DMS114 treated with DMSO at 0.1 percent for 48 hours (cell line): ENCODE measurements around the gene CACNB2.

Experiments used
- DNase-seq: peaks from one replicate; lab custom pipeline; 2025; ENCODE audit not compliant: unreplicated experiment; lab: John Stamatoyannopoulos, UW

CACNB2 gene

DNA sequence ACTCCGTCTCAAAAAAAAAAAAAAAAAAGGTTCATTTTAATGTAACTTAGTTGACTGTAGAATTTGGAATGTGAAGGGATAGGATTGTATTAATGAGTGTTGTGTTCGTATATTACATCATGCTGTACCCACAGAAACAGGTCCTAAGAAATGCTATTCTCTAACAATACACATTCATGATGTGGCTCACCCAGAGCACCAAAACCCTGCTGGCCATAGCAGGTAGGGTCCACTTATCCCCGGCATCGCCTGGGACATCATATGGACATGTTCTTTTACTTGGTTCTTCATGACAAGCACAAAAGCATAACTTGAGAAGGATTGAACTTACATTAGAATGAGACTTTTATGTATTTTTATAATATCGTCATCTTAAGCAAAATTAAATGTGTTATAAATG lies 241.5 kb downstream of the CACNB2 start:
- DNase-seq, result no peak

DNA sequence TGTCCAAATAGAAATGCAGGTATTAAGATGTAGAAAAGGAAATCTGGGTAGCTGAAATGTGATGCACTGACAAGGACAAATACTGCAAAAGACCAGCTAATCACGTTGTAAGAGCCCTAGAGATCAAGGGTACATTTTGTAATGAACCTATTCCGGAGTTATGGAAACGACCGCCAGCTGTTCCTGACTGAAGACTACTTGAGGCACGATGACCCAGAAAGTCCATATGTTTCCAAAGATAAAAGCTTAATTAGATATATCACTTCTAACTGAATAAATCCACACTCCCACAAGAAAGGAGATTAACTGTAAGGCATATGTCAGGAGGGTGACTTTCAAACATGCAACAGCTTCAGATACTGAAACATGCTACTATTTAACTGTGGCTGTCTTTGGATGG lies 257.7 kb downstream of the CACNB2 start:
- DNase-seq, result no peak

- DNase-seq, result no peak
Measured at GRCh38 chr10:18399158-18399557, 258.9 kb downstream of the CACNB2 start.

DNA sequence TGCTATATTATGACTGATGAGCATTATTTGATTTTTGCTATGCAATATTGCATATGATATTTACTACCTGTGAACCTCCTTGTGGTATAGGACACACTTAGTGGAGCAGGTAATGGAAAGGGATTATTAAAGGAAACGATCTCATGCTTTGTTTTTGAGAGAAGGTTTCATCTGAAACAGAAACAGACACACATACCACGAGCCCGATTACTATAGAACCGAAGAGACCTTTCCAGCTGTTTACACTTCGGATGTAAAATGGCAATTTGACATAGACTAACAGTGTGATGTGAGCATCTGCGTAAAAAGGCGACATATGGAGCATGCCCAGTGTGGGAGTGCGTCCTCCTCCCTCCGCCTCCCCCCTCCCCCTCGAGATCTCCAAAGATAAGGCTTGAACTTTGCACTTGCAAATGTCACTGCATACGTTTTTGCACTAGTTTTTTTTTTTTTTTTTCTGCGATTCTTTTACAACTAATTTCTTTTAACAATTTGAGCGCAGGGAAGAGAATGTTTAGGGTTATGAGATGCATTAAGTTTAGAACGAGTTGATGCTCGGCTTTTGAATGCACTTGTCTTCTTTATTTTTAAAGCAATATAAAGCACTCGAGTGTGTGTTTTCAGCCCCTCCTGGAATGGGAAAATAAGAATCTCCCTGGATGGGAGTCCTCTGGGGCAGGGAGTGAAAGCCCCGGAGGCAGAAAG lies 260.1 kb downstream of the CACNB2 start:
- DNase-seq, result peak; percentile 30

GRCh38 chr10:18400906-18401245 lies 260.7 kb downstream of the CACNB2 start:
- DNase-seq, result no peak

DNA sequence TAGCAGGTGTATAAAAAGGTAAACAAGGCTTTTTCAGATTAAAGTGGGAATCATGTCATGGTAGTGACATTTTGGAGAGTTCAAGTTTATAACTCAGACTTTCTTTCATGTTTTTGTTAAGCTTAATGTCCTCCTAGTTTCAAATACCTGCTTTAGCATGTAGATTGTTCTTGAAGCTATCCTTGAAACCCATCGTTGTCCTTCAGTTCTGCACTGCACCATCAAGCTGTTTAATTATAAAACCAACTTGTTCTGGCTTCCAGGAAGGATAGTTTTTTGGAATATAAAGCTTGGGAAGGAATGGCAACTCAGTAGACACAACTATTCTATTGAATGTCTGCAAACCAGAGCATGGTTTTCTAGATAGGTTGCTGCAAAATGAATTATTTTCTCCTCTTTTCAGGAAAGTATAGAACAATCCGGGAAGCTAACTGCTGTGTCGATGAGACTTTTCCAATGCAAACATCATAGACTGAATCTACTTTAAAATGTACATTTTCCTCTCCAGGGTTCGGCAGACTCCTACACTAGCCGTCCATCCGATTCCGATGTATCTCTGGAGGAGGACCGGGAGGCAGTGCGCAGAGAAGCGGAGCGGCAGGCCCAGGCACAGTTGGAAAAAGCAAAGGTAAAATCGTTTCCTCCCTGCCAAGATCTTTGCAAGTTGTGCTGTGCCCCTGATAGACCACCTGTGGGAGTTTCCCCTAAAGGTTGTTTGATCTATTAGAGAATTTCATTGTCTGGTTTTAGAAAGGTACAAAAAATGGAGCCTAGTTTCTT lies 261.4 kb downstream of the CACNB2 start:
- no peak for DNase-seq

DNA sequence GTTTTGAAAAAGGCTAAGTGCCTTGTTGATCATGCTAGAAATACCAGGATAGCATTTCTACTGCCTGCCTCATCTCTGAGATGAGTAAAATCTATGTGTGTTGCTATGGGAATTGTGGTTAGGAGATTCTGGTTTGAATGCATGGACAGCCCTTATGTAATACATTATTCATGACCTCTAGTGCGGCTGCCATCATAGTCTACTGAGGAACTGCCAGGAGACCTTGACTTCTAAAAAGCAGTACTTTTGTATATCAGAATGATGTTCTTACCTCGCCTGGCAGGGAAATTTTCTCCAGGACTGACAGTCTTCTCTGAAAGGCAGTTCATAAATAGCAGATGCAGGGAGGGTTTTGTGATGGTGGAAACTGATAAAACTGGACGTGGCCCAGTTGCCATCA lies 262.6 kb downstream of the CACNB2 start:
- DNase-seq, result no peak

DNA sequence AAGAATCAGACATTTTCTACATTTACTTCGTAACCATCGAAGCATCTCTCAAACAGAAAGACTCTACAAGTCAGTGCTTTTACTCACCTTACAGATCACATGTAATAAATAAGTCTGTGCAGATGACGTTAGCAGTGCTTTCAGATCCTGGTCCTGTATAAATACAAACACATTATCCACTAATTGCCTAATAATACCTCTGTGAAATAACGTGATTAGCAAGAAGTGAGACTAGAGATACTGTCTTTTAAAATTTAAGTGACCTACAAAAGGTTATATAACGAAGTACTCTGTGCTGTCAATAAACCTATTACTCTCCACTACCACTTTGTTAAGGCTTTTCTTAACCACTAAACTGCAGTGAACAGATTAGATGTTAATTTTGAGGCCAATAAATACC lies 264.3 kb downstream of the CACNB2 start:
- DNase-seq, result no peak

GRCh38 chr10:18406136-18406535 lies 265.9 kb downstream of the CACNB2 start:
- DNase-seq, result no peak

DNA sequence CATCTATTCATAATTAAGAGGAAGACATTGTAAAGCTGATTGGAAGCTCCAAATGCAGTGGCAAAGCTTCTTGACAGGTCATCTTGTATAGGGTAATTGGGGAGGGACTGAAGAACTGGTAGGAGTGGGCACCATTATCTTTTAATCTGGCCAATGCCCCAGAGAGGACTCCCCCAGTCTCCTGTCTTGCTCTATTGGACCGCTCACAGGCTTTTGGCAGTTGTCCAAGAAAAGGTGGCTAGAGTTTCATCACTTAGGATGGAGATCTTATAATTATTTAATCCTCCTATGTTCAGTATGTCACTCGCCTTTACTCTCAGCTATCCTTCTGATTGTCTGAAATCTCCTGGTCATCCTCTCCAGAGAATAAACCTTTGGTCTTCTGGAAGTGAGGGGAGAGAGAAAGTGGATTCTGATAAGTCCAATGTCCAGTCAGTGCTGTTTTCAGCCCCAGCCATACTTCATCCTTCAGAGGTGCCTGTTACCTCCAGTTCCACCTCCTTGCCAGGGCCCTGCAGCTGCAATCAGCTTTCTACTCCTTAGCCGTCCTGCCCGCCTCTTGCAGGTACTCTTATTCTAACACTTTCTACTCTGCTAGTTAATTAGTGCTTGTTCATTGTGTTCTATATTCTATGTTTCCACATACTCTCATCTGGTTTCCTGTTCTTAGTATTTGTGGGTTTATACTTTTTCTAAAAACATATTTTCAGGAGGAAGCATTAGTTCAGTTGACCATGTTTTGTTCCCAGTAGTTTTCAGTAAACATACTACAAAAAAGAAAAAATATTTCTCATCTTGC lies 269.6 kb downstream of the CACNB2 start:
- no peak for DNase-seq

- DNase-seq, result no peak
Measured at GRCh38 chr10:18414061-18414460, 273.8 kb downstream of the CACNB2 start.

DNA sequence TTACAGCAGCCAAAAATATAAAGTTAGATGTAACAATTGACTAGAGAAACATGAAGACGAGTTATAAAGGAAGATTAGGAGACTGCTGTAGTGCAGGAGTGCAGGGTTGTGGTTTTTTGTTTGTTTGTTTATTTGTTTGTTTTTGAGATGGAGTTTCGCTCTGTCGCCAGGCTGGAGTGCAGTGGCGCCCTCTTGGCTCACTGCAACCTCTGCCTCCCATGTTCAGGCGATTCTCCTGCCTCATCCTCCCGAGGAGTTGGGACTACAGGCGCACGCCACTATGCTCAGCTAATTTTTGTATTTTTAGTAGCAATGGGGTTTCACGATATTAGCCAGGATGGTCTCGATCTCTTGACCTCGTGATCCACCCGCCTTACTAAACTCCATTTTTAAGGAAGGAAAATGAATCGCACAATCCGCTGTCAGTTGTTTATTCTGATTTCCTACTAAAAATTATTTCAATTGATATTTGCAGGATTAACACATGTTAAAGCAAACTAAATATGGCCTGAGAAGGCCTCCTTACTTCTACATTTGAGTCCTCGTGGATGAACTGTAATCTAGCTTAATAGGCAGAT lies 277.8 kb downstream of the CACNB2 start:
- DNase-seq, result no peak

DNA sequence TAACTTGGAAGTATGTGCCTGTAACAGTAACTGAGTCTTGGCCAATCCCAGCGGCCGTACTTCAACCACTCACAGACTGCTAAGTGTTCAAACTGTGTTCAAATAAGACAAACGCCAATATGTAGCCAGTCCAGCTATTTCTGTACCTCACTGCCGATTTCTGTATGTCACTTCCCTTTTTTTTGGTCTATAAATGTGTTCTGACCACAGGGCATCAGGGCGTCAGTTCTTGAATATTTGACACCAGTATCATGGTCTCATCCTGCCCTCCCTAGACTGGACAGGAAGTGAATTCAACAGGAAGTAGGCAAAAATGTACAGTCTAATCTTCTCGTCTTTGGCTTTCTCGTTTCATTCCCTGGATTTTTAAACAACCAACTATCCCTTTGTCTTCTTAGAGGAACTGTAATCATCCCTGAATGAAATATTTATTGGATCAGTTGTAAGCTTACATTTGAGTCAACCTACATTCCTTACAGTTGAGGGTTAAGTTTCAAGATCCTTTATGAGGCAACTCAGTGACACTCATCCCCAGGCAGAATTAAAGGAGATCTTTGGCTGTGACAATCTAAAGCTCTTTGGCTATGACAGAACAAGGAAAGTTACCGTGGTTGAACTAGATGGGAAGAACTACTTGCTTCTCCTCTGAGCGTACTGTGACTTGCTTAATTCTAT lies 278.5 kb downstream of the CACNB2 start:
- no peak for DNase-seq

DNA sequence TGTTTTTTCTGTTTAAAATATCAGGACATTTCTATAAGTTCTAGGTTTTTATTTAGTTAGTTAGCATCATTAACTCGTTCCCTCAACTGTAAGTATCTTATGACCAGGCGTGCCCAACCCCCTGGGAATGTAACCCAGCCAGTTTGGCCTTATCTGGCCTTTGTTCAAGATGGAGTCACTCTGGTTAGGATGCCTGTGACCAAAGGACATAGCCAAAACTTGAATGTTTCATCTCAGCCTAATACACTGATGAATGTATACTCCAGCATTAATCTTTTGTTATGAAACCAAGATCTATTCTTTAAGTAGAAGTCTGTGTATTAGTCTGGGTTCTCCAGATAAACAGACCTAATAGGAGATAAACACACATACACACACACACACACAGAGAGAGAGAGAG lies 279.7 kb downstream of the CACNB2 start:
- DNase-seq, result no peak

DNA sequence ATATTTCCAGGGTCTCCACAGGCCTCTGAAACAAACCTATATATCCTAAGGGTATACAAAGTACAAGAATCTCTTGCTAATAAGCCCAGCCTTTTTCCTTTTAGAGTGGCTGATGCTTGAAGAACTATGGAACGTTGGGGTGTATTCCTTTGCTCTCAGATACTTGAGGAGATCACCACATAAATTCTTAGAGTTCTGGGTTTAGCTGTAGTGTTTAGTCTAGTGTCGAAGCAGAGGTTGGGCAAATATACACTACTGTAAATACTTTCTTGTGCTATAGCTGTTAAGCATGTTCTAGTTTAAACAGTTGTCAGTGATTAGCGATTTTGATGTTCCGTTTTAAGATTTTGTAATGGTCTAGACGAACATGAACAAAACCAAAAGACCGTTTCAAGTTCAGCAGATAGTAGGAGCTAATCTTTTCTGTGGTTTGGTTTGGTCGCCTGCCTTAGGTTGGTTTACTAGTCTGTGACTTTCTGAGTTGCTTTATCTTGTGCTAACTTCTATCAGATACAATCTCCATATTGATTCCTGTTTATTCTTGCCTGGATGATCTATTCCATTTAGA lies 281.6 kb downstream of the CACNB2 start:
- no peak for DNase-seq

- no peak for DNase-seq
Measured at GRCh38 chr10:18423058-18423637, 282.9 kb downstream of the CACNB2 start.

- no peak for DNase-seq
Measured at GRCh38 chr10:18424200-18424599, 284.0 kb downstream of the CACNB2 start.

- no peak for DNase-seq
Measured at GRCh38 chr10:18429335-18429734, 289.1 kb downstream of the CACNB2 start.

DNA sequence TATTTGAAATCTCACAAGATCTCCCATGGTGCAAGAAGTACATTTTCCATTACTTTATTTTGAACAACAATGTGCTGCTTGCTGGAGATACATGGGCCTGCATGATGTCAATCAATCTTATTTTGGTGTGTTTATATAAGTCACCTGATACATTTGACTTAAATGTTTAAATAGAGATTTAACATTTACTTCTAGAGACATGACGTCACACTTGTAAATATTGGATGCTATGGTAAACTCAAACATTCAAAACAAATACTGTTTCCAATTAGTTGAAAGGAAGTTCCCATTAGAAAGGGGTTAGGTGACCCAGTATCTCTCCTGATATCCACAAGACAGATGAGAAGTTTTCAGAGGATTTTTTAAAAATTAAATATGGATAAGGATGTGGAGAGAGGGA lies 296.7 kb downstream of the CACNB2 start:
- DNase-seq, result no peak

DNA sequence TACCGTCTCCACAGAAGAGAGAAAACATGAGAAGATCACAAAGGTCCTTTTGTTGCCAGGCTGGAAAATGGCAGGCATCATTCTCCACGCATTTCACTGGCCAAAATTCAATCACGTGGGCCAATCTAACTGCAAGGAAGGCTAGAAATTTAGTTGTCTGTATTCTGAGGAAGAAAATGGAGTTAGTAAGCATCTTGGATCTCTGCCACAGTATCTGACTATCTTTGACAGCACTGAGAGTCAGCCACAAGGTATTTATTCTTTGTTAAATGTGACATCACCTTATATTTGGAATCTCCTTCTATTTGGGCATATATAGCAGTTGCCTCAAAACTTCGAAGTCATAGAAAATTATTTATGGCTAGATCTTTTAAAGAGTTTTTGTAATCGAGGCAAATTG lies 297.3 kb downstream of the CACNB2 start:
- no peak for DNase-seq
